HepG2 (cell line): ENCODE data around the gene THBS2. TPM values are rescaled to one million over a fixed set of nuclear protein-coding genes. Genes with fewer than 3 reads are reported as not detected.

Experiments used
- ATAC-seq: fragments of 200-7000 bp; cut with Tn5 transposase; 3 replicates; pipeline ENCODE4 v1.9.1; 2020; ENCODE audit warnings: mild to moderate bottlenecking, moderate library complexity
- BruUV-seq: library from RNA; stranded (reverse); fragments of 400-500 nt; replicated peaks from 2 replicates; lab custom pipeline; 2021; lab: Mats Ljungman, UMichigan
- CTCF ChIA-PET: fragments of 300-600 bp; formaldehyde crosslinking; extraction: SDS; loops from one replicate; lab custom pipeline; 2021; ENCODE audit warnings: low total read pairs, inconsistent platforms, low intra/inter-chr PET ratio; lab: Yijun Ruan, JAX
- POLR2A ChIA-PET: fragments of 350-600 bp; sonication (Branson Sonifier 250); formaldehyde crosslinking; loops from one replicate; lab custom pipeline; 2020; ENCODE audit warnings: antibody characterized with exemption, inconsistent platforms; lab: Yijun Ruan, JAX
- DNase-seq: peaks from one replicate; pipeline ENCODE4 v3.0.0-alpha.2; 2015; ENCODE audit warnings: low spot score
- FAIRE-seq: peaks from 3 replicates; lab custom pipeline; 2011; peaks lifted over from hg19 to GRCh38; lab: Jason Lieb, UNC
- H2AFZ ChIP-seq: one replicate; pipeline ENCODE4 v1.6.1; 2011; ENCODE audit warnings: low read length, inconsistent platforms
- H3K27ac ChIP-seq: fragments of 300-600 bp; 3 replicates; pipeline ENCODE4 v1.8.0; 2011; ENCODE audit warnings: mixed run types, mild to moderate bottlenecking, mixed read lengths, low read length, inconsistent platforms; ENCODE audit not compliant: insufficient read depth; ENCODE audit errors: extremely low read length
- H3K27me3 ChIP-seq, 2 experiments: fragments of 200-600 bp in 1 of 2; 2 replicates in 1 of 2; 3 replicates in 1 of 2; pipeline versions ENCODE4 v1.6.0 to v1.8.0; 2011; ENCODE audit warnings: low read length in 2 of 2, mild to moderate bottlenecking in 2 of 2, moderate library complexity in 2 of 2, inconsistent platforms in 1 of 2; ENCODE audit not compliant: insufficient read depth in 2 of 2, control insufficient read depth in 1 of 2
- H3K36me3 ChIP-seq, 2 experiments: fragments of 200-600 bp in 1 of 2; replicated peaks in 1 of 2; 2 replicates in 1 of 2; 3 replicates in 1 of 2; pipeline versions ENCODE4 v1.5.1 to v1.8.0; 2011; ENCODE audit warnings: low read length in 2 of 2, inconsistent platforms in 1 of 2; ENCODE audit not compliant: insufficient read depth in 2 of 2, control insufficient read depth in 1 of 2
- H3K4me1 ChIP-seq: 2 replicates; pipeline ENCODE4 v1.5.1; 2012; ENCODE audit warnings: low read length, inconsistent platforms; ENCODE audit not compliant: insufficient read depth
- H3K4me2 ChIP-seq: 2 replicates; pipeline ENCODE4 v1.6.0; 2011; ENCODE audit warnings: low read depth, low read length, inconsistent platforms
- H3K4me3 ChIP-seq, 3 experiments: fragments of 200-600 bp in 1 of 3; sonication (generic), shearing (Covaris generic) in 1 of 3; replicated peaks in 1 of 3; 2 replicates each; pipeline ENCODE4 v1.5.1; 2011 to 2016; ENCODE audit warnings: low read length in 3 of 3, inconsistent platforms in 2 of 3, low read depth in 2 of 3, mild to moderate bottlenecking in 2 of 3, control low read depth in 1 of 3, mixed read lengths in 1 of 3; ENCODE audit not compliant: insufficient read depth in 1 of 3
- H3K79me2 ChIP-seq: one replicate; pipeline ENCODE4 v1.6.1; 2011; ENCODE audit warnings: low read length, inconsistent platforms; ENCODE audit not compliant: insufficient read depth
- H3K9ac ChIP-seq: 2 replicates; pipeline ENCODE4 v1.6.0; 2011; ENCODE audit warnings: mild to moderate bottlenecking, low read depth, low read length, inconsistent platforms; ENCODE audit not compliant: insufficient read depth
- H3K9me3 ChIP-seq: 2 replicates; pipeline ENCODE4 v1.5.1; 2012; ENCODE audit warnings: mild to moderate bottlenecking, low read length
- H4K20me1 ChIP-seq: 2 replicates; pipeline ENCODE4 v1.6.0; 2011; ENCODE audit warnings: inconsistent platforms, mild to moderate bottlenecking, low read length, moderate library complexity; ENCODE audit not compliant: insufficient read depth
- HDAC1 ChIP-seq: sonication (generic); formaldehyde crosslinking; IDR thresholded peaks from 2 replicates; pipeline ENCODE4 v1.5.1; 2020; ENCODE audit warnings: mild to moderate bottlenecking, missing genetic modification reagents
- ZFX ChIP-seq: sonication (generic); formaldehyde crosslinking; IDR thresholded peaks from 2 replicates; pipeline ENCODE4 v1.4.0; 2020; ENCODE audit warnings: mild to moderate bottlenecking, low read depth, missing genetic modification reagents, moderate library complexity
- ZNF264 ChIP-seq: sonication (generic); formaldehyde crosslinking; IDR thresholded peaks from 2 replicates; pipeline ENCODE4 v1.4.0; 2020; ENCODE audit warnings: missing genetic modification reagents
- ZNF687 ChIP-seq: sonication (generic); formaldehyde crosslinking; IDR thresholded peaks from 2 replicates; pipeline ENCODE4 v1.5.1; 2020; ENCODE audit warnings: mild to moderate bottlenecking, missing genetic modification reagents, moderate library complexity
- WGBS: methylation state at CpG from one replicate; pipeline ENCODE4 v1.1.6; 2017; ENCODE audit warnings: low lambda C conversion rate; 5-methylcytosine and 5-hydroxymethylcytosine counted together
- in situ Hi-C: cut with HindIII; loops from 2 replicates; pipeline ENCODE4 v1.10.0; 2017; ENCODE audit warnings: low pct_unique_long_range_greater_than_20kb; ENCODE audit not compliant: extremely low pct_ligation_motif_present
- intact Hi-C: fragments of 100-400 bp; cut with micrococcal nuclease; formaldehyde crosslinking; loops from one replicate; pipeline ENCODE4 v1.10.0; 2022; ENCODE audit not compliant: unreplicated experiment
- polyA plus RNA-seq, 8 experiments: library from polyadenylated mRNA; depleted of rRNA in 3 of 8; stranded (reverse) in 7 of 8; unstranded in 1 of 8; fragments of >200 nt; fragmentation: Illumina TruSeq in 4 of 8; extraction: Trizol in 4 of 8; gene quantifications; 2 replicates each; pipeline versions ENCODE4 v1.2.1 to v1.2.3, GENCODE V29; 2011 to 2016; ENCODE audit warnings: low read depth in 4 of 8, missing spikeins in 1 of 8, mixed read lengths in 1 of 8; ENCODE audit not compliant: insufficient read depth in 1 of 8
- total RNA-seq, 5 experiments: library from RNA; depleted of rRNA; stranded (reverse); fragments of >200 nt; fragmentation: Illumina TruSeq; extraction: Trizol; gene quantifications; 2 replicates each; pipeline ENCODE4 v1.2.3, GENCODE V29; 2016; ENCODE audit warnings: low read depth in 1 of 5
- TF ChIP-seq, protein P1 (sequence below): sonication (generic); formaldehyde crosslinking; IDR thresholded peaks from 2 replicates; pipeline ENCODE4 v1.9.0; 2021; ENCODE audit warnings: missing genetic modification reagents, borderline replicate concordance

Gene THBS2
- total and polyA plus RNA-seq, 2 of the 13 experiments (the other 11 are each of a cell fraction or from before 2014, with no cell fraction given) = 0.12 to 0.15 TPM

DNA sequence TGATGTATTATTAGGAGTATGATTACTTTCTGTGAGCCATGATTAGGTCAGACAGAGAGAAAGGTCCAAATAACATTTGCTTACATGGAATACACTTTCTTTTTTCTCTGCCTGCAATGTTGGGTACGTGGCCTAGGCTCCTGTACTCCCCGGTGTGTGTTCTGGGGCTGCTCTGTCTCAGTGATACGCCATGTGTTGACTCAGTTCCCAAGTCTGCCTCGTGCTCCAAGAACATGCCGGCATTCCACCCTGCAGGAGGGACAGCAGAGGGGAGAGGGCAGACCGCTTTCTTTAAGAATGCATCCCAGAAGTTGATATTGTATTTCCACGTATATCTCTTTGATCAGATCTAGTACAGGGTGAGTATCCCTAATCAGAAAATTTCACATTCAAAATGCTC is 33.3 kb upstream of the THBS2 start:
- WGBS = 51% methylated on average over 7 of the region's 7 CpGs
- H3K79me2 ChIP-seq = no peaks in the 10 kb centered on the region
- no peaks in the 10 kb centered on the region for H3K9me3 ChIP-seq
- H3K27ac ChIP-seq = no peak overlapping the region
- no peak overlapping the region for H3K4me3 ChIP-seq
- peaks cover 34% of the 10 kb centered on the region for H3K4me1 ChIP-seq
- FAIRE-seq = no peak
- ChIA-PET CTCF (no interaction called here), POLR2A (no interaction called here)
- no peak for ATAC-seq
- in situ Hi-C loops = no loop called here
- H3K4me2 ChIP-seq = no peak overlapping the region
- no peak overlapping the region for H2AFZ ChIP-seq
- intact Hi-C loops = no loop called here
- H4K20me1 ChIP-seq = no peaks in the 10 kb centered on the region
- DNase-seq = no peak
- peaks cover 0 to 8% of the 10 kb centered on the region in 2 experiments; a peak in 2 of 5 replicates for H3K27me3 ChIP-seq
- no peaks in the 10 kb centered on the region for H3K36me3 ChIP-seq
- TF ChIP-seq HDAC1 (CRISPR knock-in tag) = no peak
- TF ChIP-seq, protein P1, sequence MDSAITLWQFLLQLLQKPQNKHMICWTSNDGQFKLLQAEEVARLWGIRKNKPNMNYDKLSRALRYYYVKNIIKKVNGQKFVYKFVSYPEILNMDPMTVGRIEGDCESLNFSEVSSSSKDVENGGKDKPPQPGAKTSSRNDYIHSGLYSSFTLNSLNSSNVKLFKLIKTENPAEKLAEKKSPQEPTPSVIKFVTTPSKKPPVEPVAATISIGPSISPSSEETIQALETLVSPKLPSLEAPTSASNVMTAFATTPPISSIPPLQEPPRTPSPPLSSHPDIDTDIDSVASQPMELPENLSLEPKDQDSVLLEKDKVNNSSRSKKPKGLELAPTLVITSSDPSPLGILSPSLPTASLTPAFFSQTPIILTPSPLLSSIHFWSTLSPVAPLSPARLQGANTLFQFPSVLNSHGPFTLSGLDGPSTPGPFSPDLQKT (CRISPR knock-in tag) = no peak
- TF ChIP-seq ZNF264 (CRISPR knock-in tag) = no peak
- H3K9ac ChIP-seq = no peak overlapping the region
- no TSS peak for BruUV-seq

DNA sequence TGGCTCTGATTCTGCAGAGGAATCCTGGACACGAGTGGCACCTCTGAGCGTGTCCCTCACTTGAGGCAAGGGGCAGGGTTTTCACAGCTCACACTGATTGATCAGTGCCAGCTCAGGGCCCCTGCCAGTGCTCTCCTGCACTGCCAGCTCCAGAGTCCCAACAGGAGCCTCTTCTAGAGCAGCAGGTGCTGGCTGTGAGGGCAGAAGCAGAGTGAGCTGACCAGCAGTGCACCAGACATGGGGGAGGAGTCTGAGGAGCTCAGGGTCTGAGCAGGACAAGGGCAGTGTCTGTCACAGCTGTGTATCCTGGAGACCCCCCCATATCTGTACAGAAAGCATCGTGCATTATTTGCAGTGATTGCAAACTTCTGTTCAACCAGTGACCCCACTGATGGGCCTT is 31.5 kb upstream of the THBS2 start:
- FAIRE-seq (no peak), ATAC-seq (peak; percentile 63), DNase-seq (no peak)
- H3K4me2 ChIP-seq = peak overlapping the region; percentile 9
- no peaks in the 10 kb centered on the region for H3K36me3 ChIP-seq
- CTCF ChIA-PET = no interaction called here
- H3K9ac ChIP-seq = no peak overlapping the region
- peak; percentile 18; the same call in 1 of the 2 replicates for TF ChIP-seq ZNF687 (CRISPR knock-in tag)
- TF ChIP-seq ZFX (CRISPR knock-in tag) = no peak
- in situ Hi-C loops (no loop called here), intact Hi-C loops (no loop called here)
- H2AFZ ChIP-seq = no peak overlapping the region
- H3K27ac ChIP-seq = no peak overlapping the region
- 30% methylated on average over 2 of the region's 3 CpGs for WGBS
- no peaks in the 10 kb centered on the region for H3K9me3 ChIP-seq
- peaks cover 16% of the 10 kb centered on the region for H3K4me1 ChIP-seq
- POLR2A ChIA-PET = interaction anchor here (0.6 kb wide), 1 partner anchor 125 kb away, joined by 3 read pairs; no protein-coding TSS in a partner anchor
- BruUV-seq = no TSS peak
- no peaks in the 10 kb centered on the region for H3K79me2 ChIP-seq
- peak overlapping the region in 1 of 3 experiments; percentile 27; a peak in 1 of 6 replicates for H3K4me3 ChIP-seq
- H4K20me1 ChIP-seq = no peaks in the 10 kb centered on the region
- H3K27me3 ChIP-seq = peaks cover 0 to 18% of the 10 kb centered on the region in 2 experiments; a peak in 3 of 5 replicates
